Neural progenitor cell (in vitro differentiated cells): ENCODE results near the gene TSNAXIP1. TPM values are rescaled to one million over a fixed set of nuclear protein-coding genes. Genes with fewer than 3 reads are reported as not detected.

Experiments used
- DNase-seq: peaks from one replicate; pipeline ENCODE4 v3.0.0-alpha.2; 2016; ENCODE audit warnings: low spot score
- H2AFZ ChIP-seq: fragments of 200-600 bp; sonication (generic); replicated peaks from 2 replicates; pipeline ENCODE4 v1.6.1; 2016; ENCODE audit warnings: antibody characterized with exemption
- H3F3A ChIP-seq: fragments of 200-600 bp; sonication (generic); 2 replicates; pipeline ENCODE4 v1.6.1; 2016; ENCODE audit warnings: antibody characterized with exemption, low read depth
- H3K27ac ChIP-seq: fragments of 200-600 bp; sonication (generic); 2 replicates; pipeline ENCODE4 v1.5.1; 2016; ENCODE audit warnings: mild to moderate bottlenecking
- H3K27me3 ChIP-seq: fragments of 200-600 bp; sonication (generic); 2 replicates; pipeline ENCODE4 v1.6.1; 2016; ENCODE audit warnings: mild to moderate bottlenecking, moderate library complexity
- H3K36me3 ChIP-seq: fragments of 200-600 bp; sonication (generic); 2 replicates; pipeline ENCODE4 v1.5.1; 2016
- H3K4me1 ChIP-seq: fragments of 200-600 bp; sonication (generic); 2 replicates; pipeline ENCODE4 v1.6.1; 2016; ENCODE audit warnings: mixed run types
- H3K4me2 ChIP-seq: fragments of 200-600 bp; sonication (generic); 2 replicates; pipeline ENCODE4 v1.6.1; 2016
- H3K4me3 ChIP-seq: fragments of 200-600 bp; sonication (generic); 2 replicates; pipeline ENCODE4 v1.5.1; 2016
- H3K79me2 ChIP-seq: fragments of 200-600 bp; sonication (generic); 2 replicates; pipeline ENCODE4 v1.6.1; 2016; ENCODE audit warnings: low read depth
- H3K9ac ChIP-seq: fragments of 200-600 bp; sonication (generic); 2 replicates; pipeline ENCODE4 v1.6.1; 2016
- H3K9me3 ChIP-seq: fragments of 200-600 bp; sonication (generic); 2 replicates; pipeline ENCODE4 v1.5.1; 2016; ENCODE audit warnings: low read depth
- H4K20me1 ChIP-seq: fragments of 200-600 bp; sonication (generic); 2 replicates; pipeline ENCODE4 v1.6.1; 2016; ENCODE audit warnings: low read depth
- H3K27ac Mint-ChIP-seq: 3 replicates; pipeline ENCODE4 v1.8.0; 2021; ENCODE audit warnings: mixed read lengths
- H3K27me3 Mint-ChIP-seq: 2 replicates; pipeline ENCODE4 v1.8.0; 2022; ENCODE audit warnings: low read depth, mild to moderate bottlenecking, inconsistent platforms, moderate library complexity, mixed read lengths; ENCODE audit not compliant: insufficient read depth
- H3K36me3 Mint-ChIP-seq: 3 replicates; pipeline ENCODE4 v1.8.0; 2021; ENCODE audit warnings: mixed read lengths
- H3K4me1 Mint-ChIP-seq: 3 replicates; pipeline ENCODE4 v1.8.0; 2021; ENCODE audit warnings: mixed read lengths
- H3K4me3 Mint-ChIP-seq: 3 replicates; pipeline ENCODE4 v1.8.0; 2021; ENCODE audit warnings: mild to moderate bottlenecking, moderate library complexity, mixed read lengths
- H3K9me3 Mint-ChIP-seq: 3 replicates; pipeline ENCODE4 v1.8.0; 2020; ENCODE audit warnings: mixed read lengths
- CTCF ChIP-seq: fragments of 200-600 bp; sonication (generic); IDR thresholded peaks from 2 replicates; pipeline ENCODE4 v1.5.1; 2017; ENCODE audit warnings: antibody characterized with exemption, mild to moderate bottlenecking
- EZH2 ChIP-seq: fragments of 200-600 bp; sonication (generic); IDR thresholded peaks from 2 replicates; pipeline ENCODE4 v1.6.1; 2017; ENCODE audit warnings: antibody characterized with exemption, mild to moderate bottlenecking, moderate library complexity
- EZH2phosphoT487 ChIP-seq: fragments of 200-600 bp; sonication (generic); IDR thresholded peaks from 2 replicates; pipeline ENCODE4 v1.6.1; 2017; ENCODE audit warnings: antibody characterized with exemption
- total RNA-seq: library from RNA; depleted of rRNA; stranded (reverse); fragments of >200 nt; gene quantifications from 2 replicates; pipeline ENCODE4 v1.2.3, GENCODE V29; 2015; ENCODE audit warnings: low replicate concordance

The TSNAXIP1 gene
- total RNA-seq, 1 donor from 2014 or later, result 2.9 TPM

GRCh38 chr16:67804853-67805542, 1.7 kb upstream of the TSNAXIP1 start:
- Histone ChIP-seq H3K4me2 (peak overlapping the region; percentile 98), H3K9ac (peak overlapping the region; percentile 97), H3K4me3 (peak overlapping the region; percentile 98), H3K27me3 (no peaks in the 10 kb centered on the region), H3F3A (peaks cover 9% of the 10 kb centered on the region), H3K36me3 (no peaks in the 10 kb centered on the region), H3K79me2 (peaks cover 62% of the 10 kb centered on the region), H3K4me1 (peaks cover 6% of the 10 kb centered on the region), H2AFZ (no peak overlapping the region), H3K9me3 (no peaks in the 10 kb centered on the region), H3K27ac (no peak overlapping the region), H4K20me1 (peaks cover 21% of the 10 kb centered on the region)
- no peak for TF ChIP-seq EZH2phosphoT487
- no peak for TF ChIP-seq EZH2
- no peak for TF ChIP-seq CTCF
- peaks cover 2% of the 10 kb centered on the region for H3K27me3 Mint-ChIP-seq
- peaks cover 14% of the 10 kb centered on the region for H3K36me3 Mint-ChIP-seq
- peak overlapping the region; percentile 81 for H3K27ac Mint-ChIP-seq
- H3K4me3 Mint-ChIP-seq, result peak overlapping the region; percentile 92
- DNase-seq, result no peak
- H3K9me3 Mint-ChIP-seq, result no peaks in the 10 kb centered on the region
- peaks cover 14% of the 10 kb centered on the region for H3K4me1 Mint-ChIP-seq

- Mint-ChIP-seq H3K4me1 (peaks cover 14% of the 10 kb centered on the region), H3K36me3 (peaks cover 6% of the 10 kb centered on the region), H3K27me3 (peaks cover 2% of the 10 kb centered on the region), H3K4me3 (peak overlapping the region; percentile 92), H3K27ac (peak overlapping the region; percentile 81), H3K9me3 (no peaks in the 10 kb centered on the region)
- peak; percentile 41 for DNase-seq
- peaks cover 17% of the 10 kb centered on the region for H4K20me1 ChIP-seq
- H3K36me3 ChIP-seq, result no peaks in the 10 kb centered on the region
- H3K4me1 ChIP-seq, result peaks cover 6% of the 10 kb centered on the region
- peak overlapping the region; percentile 98 for H3K4me3 ChIP-seq
- TF ChIP-seq EZH2phosphoT487 (no peak), EZH2 (no peak), CTCF (no peak)
- peaks cover 53% of the 10 kb centered on the region for H3K79me2 ChIP-seq
- no peaks in the 10 kb centered on the region for H3K9me3 ChIP-seq
- H3K9ac ChIP-seq, result peak overlapping the region; percentile 97
- no peaks in the 10 kb centered on the region for H3K27me3 ChIP-seq
- peaks cover 9% of the 10 kb centered on the region for H3F3A ChIP-seq
- H3K4me2 ChIP-seq, result peak overlapping the region; percentile 98
- H2AFZ ChIP-seq, result peak overlapping the region; percentile 83
- peak overlapping the region; percentile 64 for H3K27ac ChIP-seq
Measured at GRCh38 chr16:67805718-67806427, 816 bp upstream of the TSNAXIP1 start.

GRCh38 chr16:67807148-67807682, 526 bp downstream of the TSNAXIP1 start:
- Histone ChIP-seq H3K4me3 (peak overlapping the region; percentile 98), H3K4me2 (peak overlapping the region; percentile 81), H3K27me3 (no peaks in the 10 kb centered on the region), H3F3A (peaks cover 9% of the 10 kb centered on the region), H3K27ac (no peak overlapping the region), H3K36me3 (no peaks in the 10 kb centered on the region), H3K9me3 (no peaks in the 10 kb centered on the region), H3K4me1 (peaks cover 6% of the 10 kb centered on the region), H4K20me1 (peaks cover 16% of the 10 kb centered on the region), H3K79me2 (peaks cover 40% of the 10 kb centered on the region), H3K9ac (peak overlapping the region; percentile 10), H2AFZ (peak overlapping the region; percentile 84)
- Mint-ChIP-seq H3K4me1 (peaks cover 14% of the 10 kb centered on the region), H3K27me3 (peaks cover 2% of the 10 kb centered on the region), H3K9me3 (no peaks in the 10 kb centered on the region), H3K27ac (peak overlapping the region; percentile 78), H3K36me3 (peaks cover 6% of the 10 kb centered on the region), H3K4me3 (peak overlapping the region; percentile 92)
- DNase-seq, result no peak
- TF ChIP-seq EZH2phosphoT487 (no peak), CTCF (peak; percentile 11), EZH2 (no peak)
